T-helper 1 cell treated with Interleukin-12 subunit alpha and Interleukin-12 subunit beta and Interleukin-4 antibody, amounts not matched to agents 30 ng/mL and 1 ng/mL, for 36 hours (primary cell): ENCODE data around the gene TGM5. TPM values are rescaled to one million over a fixed set of nuclear protein-coding genes. Genes with fewer than 3 reads are reported as not detected.
"Not testable (repeated sequence)": the region's sequence is repeated elsewhere in the genome, so short reads cannot be mapped to it uniquely, and the experiment has no call there.

Experiments
- intact Hi-C: fragments of 100-400 bp; cut with micrococcal nuclease; formaldehyde crosslinking; loops from one replicate; pipeline ENCODE4 v1.15.1; 2024
- total RNA-seq: library from RNA; stranded (reverse); gene quantifications from 2 replicates; pipeline ENCODE4 v1.2.3, GENCODE V29; 2022

The TGM5 gene
- total RNA-seq, 1 donor from 2014 or later = 0.39 TPM

- intact Hi-C loops = not testable (repeated sequence)
Measured at GRCh38 chr15:43198556-43198955, 68.2 kb downstream of the TGM5 start.

- intact Hi-C loops = not testable (repeated sequence)
Measured at GRCh38 chr15:43197773-43198172, 69.0 kb downstream of the TGM5 start.

- intact Hi-C loops = no loop called here
Measured at GRCh38 chr15:43196760-43197548, 69.8 kb downstream of the TGM5 start.

- intact Hi-C loops = no loop called here
Measured at GRCh38 chr15:43194795-43195194, 71.9 kb downstream of the TGM5 start.

- intact Hi-C loops = no loop called here
Measured at GRCh38 chr15:43193710-43194109, 73.0 kb downstream of the TGM5 start.

GRCh38 chr15:43190178-43190577, 76.5 kb downstream of the TGM5 start:
- intact Hi-C loops = no loop called here

- intact Hi-C loops = loop anchor here (10.0 kb wide), 3 partner anchors 556 to 1214 kb away; partner anchors contain the start of genes EHD4, MFAP1, PDIA3 and WDR76
Measured at GRCh38 chr15:43189296-43189695, 77.4 kb downstream of the TGM5 start.

- intact Hi-C loops = loop anchor here (1.0 to 10.0 kb wide), 5 partner anchors 64 to 1213 kb away; partner anchors contain the start of genes EHD4, MFAP1, PDIA3 and WDR76
Measured at GRCh38 chr15:43187544-43188155, 79.1 kb downstream of the TGM5 start.

GRCh38 chr15:43186003-43186353, 80.8 kb downstream of the TGM5 start:
- intact Hi-C loops = loop anchor here (1.0 to 10.0 kb wide), 4 partner anchors 482 to 1211 kb away; partner anchors contain the start of genes EHD4, MFAP1, PDIA3 and WDR76

- intact Hi-C loops = loop anchor here (1.0 to 10.0 kb wide), 9 partner anchors 35 to 1211 kb away; partner anchors contain the start of genes EHD4, LCMT2, MFAP1 and PDIA3
Measured at GRCh38 chr15:43185157-43186002, 81.3 kb downstream of the TGM5 start, which contains the start of gene CCNDBP1. Gene CCNDBP1, plus strand, starts transcription at chr15:43185403. Its CDS starts 96 bp downstream, at chr15:43185499.

- intact Hi-C loops = loop anchor here (1.0 to 10.0 kb wide), 8 partner anchors 34 to 1210 kb away; partner anchors contain the start of genes EHD4, LCMT2, MFAP1 and PDIA3
Measured at GRCh38 chr15:43184407-43185124, 82.2 kb downstream of the TGM5 start.

- intact Hi-C loops = loop anchor here (10.0 kb wide), 3 partner anchors 562 to 1208 kb away; partner anchors contain the start of genes EHD4, MFAP1, PDIA3 and WDR76
Measured at GRCh38 chr15:43183270-43183669, 83.5 kb downstream of the TGM5 start.

Other genes starting within 250 kb of the TGM5 start
- 41.2 and 48.5 TPM in 2 replicates for gene UBR1, start 160.9 kb downstream of the TGM5 start, total RNA-seq
- 20.5 and 24.8 TPM in 2 replicates for gene TMEM62, start 133.3 kb downstream of the TGM5 start, total RNA-seq
- gene CCNDBP1, start 81.5 kb downstream of the TGM5 start, total RNA-seq = 71.9 and 77.8 TPM in 2 replicates
- gene EPB42, start 45.9 kb downstream of the TGM5 start, total RNA-seq = not detected in 2 replicates
- not detected in 2 replicates for gene TGM7, start 35.3 kb upstream of the TGM5 start, total RNA-seq
- 10.5 and 10.6 TPM in 2 replicates for gene LCMT2, start 63.6 kb upstream of the TGM5 start, total RNA-seq
- gene ZSCAN29, start 104.1 kb upstream of the TGM5 start, total RNA-seq = 32.6 and 34.6 TPM in 2 replicates
- gene TUBGCP4, start 104.2 kb upstream of the TGM5 start, total RNA-seq = 26.9 and 34.2 TPM in 2 replicates
- 32.0 and 35.5 TPM in 2 replicates for gene TP53BP1, start 226.2 kb upstream of the TGM5 start, total RNA-seq